ENCODE data around the gene HDAC10.

The HDAC10 gene, protein sequence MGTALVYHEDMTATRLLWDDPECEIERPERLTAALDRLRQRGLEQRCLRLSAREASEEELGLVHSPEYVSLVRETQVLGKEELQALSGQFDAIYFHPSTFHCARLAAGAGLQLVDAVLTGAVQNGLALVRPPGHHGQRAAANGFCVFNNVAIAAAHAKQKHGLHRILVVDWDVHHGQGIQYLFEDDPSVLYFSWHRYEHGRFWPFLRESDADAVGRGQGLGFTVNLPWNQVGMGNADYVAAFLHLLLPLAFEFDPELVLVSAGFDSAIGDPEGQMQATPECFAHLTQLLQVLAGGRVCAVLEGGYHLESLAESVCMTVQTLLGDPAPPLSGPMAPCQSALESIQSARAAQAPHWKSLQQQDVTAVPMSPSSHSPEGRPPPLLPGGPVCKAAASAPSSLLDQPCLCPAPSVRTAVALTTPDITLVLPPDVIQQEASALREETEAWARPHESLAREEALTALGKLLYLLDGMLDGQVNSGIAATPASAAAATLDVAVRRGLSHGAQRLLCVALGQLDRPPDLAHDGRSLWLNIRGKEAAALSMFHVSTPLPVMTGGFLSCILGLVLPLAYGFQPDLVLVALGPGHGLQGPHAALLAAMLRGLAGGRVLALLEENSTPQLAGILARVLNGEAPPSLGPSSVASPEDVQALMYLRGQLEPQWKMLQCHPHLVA

DNA sequence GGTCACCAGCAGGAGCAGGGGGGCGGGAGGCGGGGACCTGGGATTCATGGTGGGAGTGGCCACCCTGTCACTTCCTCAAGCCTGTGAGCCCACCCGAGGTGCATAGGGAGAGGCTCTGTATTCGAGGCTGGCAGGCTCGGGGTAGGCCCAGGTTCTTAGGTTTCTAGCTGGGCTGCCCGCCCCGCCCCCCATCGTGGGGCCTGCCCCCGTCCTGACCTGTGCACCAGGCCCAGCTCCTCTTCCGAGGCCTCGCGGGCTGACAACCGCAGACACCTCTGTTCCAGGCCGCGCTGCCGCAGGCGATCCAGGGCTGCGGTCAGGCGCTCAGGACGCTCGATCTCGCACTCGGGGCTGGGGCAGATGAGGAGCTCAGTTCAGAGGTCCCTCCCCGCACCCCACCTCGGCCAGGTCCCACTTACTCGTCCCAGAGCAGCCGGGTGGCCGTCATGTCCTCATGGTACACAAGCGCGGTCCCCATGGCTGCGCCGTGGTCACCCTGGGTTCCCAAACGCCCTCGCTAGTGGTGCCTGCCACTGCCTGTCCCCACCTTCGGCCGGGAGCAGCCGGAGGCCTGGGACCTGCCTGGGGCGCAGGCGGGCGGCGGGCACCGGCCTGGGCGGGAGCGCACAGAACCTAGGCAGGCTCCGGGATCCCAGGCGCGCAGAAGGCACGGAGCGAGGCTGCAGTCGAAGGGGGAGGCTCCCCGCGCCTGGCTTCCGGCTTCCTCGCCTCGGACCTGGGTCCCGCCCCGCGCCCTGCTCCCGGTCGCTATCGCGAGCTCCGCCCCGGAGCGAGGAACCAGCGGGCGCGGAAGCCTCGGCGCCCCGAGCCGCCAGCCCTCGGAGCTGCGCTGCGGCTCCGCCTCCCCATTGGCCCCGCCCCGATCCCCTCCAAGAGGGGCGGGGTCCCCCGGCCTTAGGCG lies at the start of gene HDAC10:
HDAC10 (minus strand) TSS at position 711 of the 922 bp plus-strand sequence; CDS start at position 478, 233 bp downstream.
- peak; percentile 37 to 56 for DNase-seq

GRCh38 chr22:50300620-50301257 lies 49.7 kb upstream of the HDAC10 start:
- DNase-seq, result no peak

DNA sequence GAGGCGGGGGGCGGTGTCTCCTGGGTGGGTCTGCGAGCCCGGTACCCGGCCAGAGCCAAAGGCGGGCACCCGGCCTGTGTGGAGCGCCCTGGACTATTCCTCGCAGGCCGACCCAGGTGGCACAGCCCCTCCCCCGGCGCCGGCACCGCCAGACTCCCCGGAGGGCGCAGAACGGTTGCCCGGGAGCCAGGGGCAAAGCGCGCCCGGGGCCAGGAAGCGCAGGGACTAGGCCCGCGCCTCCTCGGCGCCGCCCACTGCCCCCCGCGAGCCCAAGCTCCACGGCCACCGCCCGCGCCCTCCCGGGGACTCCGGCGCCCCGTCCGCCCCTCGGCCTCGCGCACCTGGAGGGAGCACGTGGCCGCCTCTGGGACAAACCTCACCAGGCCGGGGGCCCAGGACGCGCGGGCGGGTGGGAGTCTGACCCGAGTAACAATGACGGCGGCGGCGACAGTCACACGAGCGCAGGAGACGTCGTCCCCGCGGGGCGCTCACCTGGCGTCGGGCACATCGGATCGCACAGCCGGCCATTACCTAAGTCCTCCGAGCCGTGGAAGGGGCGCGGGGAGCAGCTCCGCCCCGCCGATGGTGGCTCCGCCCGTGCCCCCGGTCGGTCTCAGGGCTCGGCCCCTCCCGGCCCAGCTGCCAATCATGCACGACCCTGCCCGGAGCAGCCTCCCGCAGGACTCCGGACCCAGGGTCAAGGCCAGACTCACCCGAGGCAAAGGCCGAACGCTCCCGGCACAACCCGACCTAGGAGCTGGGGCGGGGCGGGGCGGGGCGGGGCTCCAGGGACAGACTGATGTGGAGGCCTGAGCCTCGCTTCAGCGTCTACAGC lies 48.9 kb upstream of the HDAC10 start:
- no peak for DNase-seq

GRCh38 chr22:50298937-50299784 lies 48.1 kb upstream of the HDAC10 start:
- DNase-seq, result no peak

GRCh38 chr22:50298266-50298637 lies 47.2 kb upstream of the HDAC10 start:
- DNase-seq, result no peak

- DNase-seq, result no peak
Observed at GRCh38 chr22:50297510-50298265, 46.6 kb upstream of the HDAC10 start.

GRCh38 chr22:50296658-50297490 lies 45.8 kb upstream of the HDAC10 start:
- no peak for DNase-seq

- DNase-seq, result no peak
Observed at GRCh38 chr22:50294319-50294656, 43.2 kb upstream of the HDAC10 start.

DNA sequence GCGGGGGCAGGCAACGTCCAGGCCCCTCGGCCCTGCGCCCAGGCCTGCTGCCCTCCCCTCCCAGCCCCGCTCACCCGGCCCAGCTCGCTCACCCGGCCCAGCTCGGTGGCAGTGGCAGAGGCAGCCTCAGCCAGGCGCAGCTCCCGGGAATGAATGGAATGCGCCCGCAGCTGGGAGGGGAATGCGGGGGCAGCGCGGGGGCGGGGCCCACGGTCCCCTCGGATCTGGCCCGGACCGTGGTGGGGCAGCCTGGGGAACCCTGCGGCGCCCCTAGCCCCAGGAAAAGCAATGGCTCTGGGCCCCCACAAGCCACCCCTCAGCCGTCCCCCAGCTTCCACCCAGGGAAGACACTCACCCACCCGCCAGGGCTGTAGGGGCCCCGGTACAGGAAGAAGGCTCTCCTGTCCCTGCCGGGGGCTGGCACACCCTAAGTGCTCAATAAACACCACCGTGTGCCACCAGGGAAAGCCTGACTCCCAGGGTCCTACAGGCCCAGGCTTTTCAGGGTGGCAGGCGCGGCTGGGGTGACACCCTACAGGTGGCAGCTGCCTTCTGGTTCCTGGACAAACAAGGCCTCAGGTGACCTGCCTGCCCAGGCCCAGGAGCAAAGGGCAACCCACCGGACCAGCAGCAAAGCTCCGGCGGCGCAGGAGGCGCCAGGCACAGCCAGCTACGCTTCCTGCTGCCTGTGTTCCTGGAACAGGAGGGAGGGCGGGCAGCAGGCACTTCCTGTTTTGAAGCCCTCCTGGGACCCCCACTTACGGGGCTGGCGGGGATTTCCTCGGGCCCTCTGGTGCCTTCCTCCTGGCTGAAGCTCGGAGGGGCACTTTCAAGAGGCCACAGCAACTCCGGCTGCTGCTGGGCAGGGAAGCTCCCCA lies 42.6 kb upstream of the HDAC10 start:
- no peak for DNase-seq

DNA sequence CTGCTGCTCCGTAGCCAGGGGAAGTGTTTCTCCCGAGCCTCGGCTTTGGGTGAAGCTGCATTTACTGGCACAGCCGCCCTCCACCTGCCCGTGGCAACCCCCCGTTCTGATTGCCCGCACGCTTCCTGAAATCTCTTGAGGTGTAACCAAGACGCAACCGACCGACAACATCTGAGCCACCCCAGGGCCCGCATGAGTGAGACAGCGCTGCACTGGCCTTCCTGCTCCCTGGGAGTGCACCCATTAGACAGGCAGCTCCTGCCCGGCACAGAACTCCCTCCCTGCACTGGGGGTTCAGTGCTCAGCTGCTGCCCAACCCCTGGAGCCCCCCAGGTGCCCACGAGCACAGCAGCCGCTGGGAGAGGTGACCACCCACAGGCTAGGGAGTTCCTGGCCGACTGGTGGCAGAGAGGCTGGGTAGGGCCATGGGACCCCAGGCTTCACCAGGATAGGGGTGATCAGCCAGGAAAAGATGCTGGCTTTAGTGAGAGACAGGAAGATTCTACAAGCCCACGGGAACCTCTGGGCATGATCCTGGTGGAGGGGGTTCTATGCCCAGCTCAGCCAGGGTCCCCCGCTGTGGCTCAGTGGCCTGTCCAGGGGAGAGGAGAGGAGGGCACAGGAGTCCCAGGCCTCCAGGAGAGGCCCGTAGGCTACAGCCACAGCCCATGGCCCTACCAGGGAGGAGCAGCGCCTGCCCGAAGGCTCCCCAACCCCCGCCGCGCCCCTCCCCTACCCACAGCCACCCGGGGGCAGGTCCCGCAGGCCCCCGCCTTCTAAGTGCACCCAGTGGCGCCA lies 41.8 kb upstream of the HDAC10 start:
- DNase-seq, result no peak

GRCh38 chr22:50289942-50290630 lies 39.0 kb upstream of the HDAC10 start:
- DNase-seq, result no peak

DNA sequence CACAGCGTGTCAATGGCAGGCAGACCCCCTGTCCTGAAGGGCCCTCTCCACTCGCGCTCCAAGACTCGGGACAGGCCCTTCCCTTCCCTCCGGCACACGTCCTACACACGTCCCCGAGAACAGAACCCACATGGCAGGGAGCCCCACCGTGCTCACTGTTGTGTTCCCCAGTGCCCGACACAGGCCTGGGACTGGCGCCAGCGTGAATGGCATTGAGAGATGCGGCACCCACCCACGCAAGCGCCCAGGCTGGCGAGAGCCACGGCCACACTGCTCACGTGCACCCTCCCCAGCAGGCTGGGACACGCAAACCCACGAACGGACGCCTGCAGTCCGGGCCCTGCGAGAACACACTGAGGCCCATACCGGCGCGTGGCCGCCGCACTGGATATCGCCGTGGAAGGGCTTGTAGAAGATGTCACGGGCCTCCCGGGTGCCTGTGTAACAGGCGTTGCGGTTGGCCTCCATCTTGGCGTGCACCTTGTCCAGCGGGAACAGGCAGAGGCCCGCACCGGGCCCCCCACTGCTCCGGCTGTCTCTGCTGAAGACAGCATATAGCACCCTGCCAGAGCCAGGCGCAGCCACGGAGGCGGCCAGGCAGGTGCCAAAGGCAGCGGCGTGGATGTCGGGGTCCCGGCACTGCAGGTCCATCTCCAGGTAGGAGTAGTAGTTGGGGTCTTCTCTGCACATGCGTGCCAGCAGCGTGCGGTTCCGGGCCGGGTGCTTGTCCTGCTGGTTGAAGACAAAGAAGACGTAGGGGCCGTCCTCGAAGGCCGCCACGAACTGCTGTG lies 38.3 kb upstream of the HDAC10 start:
- no peak for DNase-seq

- no peak for DNase-seq
Observed at GRCh38 chr22:50287731-50288130, 36.7 kb upstream of the HDAC10 start.

DNA sequence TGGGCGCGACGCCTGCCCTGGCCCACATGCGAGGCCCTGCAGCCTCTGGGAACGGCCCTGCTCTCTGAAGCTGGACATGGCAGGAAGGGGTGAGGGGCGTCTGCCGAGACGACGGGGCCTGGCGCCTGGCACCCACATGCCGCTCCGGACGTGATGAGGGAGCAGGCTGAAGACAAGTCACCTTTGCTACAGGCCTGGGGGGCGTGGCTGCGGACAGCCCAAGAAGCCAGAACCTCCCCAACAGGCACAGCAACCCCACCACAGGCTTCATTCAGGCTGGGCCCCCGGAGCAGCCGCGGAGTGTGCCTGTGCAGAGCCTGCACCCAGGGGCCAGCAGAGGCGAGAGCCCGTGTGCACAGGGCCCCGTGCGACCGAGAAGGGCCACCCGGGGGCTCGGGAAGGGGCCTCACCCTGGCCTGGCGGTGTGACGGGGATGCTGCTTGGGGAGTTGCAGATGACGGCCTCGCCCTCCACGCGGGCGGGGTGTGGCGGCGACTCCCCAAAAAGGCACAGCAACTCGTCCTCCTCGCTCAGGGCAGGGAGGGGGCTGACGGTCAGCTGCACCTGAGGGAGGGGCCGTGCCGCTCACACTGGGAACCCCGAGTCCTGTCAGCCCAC lies 35.7 kb upstream of the HDAC10 start:
- no peak for DNase-seq

GRCh38 chr22:50286275-50286674 lies 35.2 kb upstream of the HDAC10 start:
- no peak for DNase-seq

Data from SW 1271 (cell line).